NK-92 (cell line): ENCODE results near the gene AP3M1.

ENCODE experiments used
- DNase-seq: peaks from one replicate; lab custom pipeline; 2025; ENCODE audit not compliant: unreplicated experiment; lab: John Stamatoyannopoulos, UW

The AP3M1 gene

DNA sequence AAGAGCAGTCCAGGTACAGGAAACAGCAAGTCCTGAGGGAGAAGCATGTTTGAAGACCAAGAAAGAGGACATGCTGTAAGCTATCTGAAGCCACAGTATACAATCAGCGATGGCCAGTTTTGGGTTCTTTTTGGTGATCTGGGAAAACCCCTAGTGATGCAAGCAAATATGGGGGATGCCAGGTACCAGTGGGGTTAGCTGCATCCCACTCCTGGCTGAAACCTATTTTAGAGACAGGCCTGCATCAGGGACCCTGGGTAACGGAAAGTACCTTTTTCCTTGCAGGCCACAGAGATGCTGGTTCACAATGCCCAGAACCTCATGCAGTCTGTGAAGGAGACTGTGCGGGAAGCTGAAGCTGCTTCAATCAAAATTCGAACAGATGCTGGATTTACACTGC lies 32.9 kb downstream of the AP3M1 start:
- no peak for DNase-seq

DNA sequence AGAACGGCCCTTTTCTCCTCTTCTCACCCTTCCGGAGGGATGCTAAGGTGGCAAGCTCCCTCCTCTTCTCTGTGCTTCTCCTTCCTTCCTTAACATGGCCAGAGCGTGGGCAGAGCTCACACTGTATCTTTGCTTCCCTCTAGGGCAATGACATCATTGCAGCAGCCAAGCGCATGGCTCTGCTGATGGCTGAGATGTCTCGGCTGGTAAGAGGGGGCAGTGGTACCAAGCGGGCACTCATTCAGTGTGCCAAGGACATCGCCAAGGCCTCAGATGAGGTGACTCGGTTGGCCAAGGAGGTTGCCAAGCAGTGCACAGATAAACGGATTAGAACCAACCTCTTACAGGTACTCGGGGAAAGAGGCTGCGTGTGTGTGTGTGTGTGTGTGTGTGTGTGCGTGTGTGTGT lies 36.6 kb downstream of the AP3M1 start:
- DNase-seq: no peak

DNA sequence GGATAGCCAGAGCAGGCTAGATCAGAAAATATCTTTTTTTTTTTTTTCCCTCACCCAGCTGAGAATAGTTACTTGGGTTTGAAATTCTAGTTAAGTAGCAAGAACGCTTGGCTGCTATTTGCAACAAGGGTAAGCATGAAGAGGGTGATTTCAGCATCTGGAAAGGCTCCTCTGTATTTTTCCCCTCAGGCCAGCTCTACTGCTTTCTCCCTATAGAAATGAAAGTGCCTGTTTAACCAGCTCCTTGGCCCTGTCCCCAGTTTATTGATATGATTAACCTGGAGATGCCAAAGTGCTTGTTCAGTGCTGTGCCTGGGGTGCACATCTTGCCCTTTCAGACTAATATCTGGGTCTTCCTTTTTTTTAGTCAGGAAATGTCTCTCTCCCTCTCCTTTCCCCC lies 37.1 kb downstream of the AP3M1 start:
- DNase-seq: no peak

GRCh38 chr10:74111799-74112198 lies 38.8 kb downstream of the AP3M1 start:
- no peak for DNase-seq

GRCh38 chr10:74110120-74110519 lies 40.5 kb downstream of the AP3M1 start:
- no peak for DNase-seq

DNA sequence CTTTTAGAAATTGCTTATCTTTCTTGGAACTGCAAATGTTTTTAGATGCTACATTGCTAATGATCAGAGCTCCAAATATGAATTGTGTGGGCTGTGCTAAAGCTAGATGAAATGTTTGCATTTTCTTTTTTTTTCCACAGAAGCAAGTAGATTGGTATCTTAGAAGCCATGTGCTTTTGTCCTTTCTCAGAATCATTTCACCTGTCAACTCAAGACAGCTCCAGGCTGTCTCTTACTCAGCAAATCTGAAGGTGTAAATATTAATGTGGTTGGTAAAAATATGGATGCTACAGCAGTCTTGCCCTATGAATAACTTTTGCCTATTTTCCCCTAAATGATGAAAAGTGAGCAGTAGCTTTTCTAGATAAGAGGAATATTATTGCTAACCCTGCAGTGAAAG lies 41.2 kb downstream of the AP3M1 start:
- no peak for DNase-seq

DNA sequence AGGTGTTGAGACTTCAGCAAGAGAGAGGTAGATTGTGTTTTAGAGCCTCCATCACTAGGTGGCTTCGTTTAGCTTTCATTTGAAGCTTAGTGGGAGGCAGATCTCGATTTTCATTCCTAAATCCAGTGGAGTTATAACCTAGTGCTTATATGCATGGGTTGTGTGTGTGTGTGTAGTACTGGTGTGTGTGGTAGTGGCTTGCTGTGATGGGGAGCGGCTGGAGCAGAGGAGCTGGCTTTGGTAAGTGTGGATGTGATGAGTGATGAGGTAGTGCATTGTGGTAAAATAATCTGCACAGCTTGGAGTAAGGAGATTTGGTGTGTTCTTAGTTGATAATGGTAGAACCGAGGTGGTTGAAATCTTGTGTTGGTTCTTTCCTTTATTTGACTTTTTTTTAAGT lies 43.2 kb downstream of the AP3M1 start:
- DNase-seq: no peak

- DNase-seq: no peak
These were observed 45.6 kb downstream of the AP3M1 start for GRCh38 chr10:74104996-74105395.

DNA sequence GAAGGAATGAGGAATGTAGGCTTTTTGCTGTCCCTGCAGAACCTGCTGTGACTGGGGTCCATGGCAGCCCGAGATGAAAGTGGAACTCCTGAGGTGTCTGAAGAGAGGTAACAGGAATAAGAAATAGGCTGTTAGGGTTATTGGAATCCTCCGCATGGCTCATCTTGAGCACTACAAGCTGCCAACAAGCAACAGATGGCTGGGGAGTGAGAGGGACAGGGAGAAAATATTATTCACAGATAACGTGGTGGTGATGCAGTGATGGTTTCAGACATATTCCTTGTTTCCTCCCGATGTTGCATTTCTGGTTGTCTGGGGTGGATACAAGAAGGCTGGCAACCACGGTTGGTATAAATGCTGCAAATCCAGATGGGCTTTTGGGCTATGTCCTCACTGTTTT lies 46.1 kb downstream of the AP3M1 start:
- DNase-seq: no peak

- no peak for DNase-seq
These were observed 46.9 kb downstream of the AP3M1 start for GRCh38 chr10:74103560-74104258.

GRCh38 chr10:74099836-74100235 lies 50.8 kb downstream of the AP3M1 start:
- DNase-seq: no peak

GRCh38 chr10:74099420-74099819 lies 51.2 kb downstream of the AP3M1 start:
- no peak for DNase-seq

- DNase-seq: no peak
These were observed 52.9 kb downstream of the AP3M1 start for GRCh38 chr10:74097776-74098175.

DNA sequence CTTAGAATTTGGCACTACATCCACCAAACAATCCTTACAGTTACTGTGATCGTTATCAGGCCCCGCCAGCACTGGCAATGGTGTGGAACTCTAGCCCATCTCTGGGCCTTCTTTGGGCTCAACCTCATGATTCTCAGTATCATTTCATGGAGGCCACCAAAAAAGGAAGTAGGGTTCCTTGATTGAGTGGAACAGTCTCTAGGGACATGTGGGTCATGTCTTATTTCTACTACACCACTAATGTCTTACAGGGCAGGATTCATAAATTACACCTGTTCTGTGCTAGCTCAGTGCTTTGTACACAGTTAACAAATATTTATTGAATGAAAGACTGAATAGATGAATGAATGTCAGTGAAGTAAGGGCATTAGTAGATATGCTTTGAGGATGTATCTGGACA lies 53.9 kb downstream of the AP3M1 start:
- DNase-seq: no peak

- DNase-seq: no peak
These were observed 56.4 kb downstream of the AP3M1 start for GRCh38 chr10:74094231-74094630.

DNA sequence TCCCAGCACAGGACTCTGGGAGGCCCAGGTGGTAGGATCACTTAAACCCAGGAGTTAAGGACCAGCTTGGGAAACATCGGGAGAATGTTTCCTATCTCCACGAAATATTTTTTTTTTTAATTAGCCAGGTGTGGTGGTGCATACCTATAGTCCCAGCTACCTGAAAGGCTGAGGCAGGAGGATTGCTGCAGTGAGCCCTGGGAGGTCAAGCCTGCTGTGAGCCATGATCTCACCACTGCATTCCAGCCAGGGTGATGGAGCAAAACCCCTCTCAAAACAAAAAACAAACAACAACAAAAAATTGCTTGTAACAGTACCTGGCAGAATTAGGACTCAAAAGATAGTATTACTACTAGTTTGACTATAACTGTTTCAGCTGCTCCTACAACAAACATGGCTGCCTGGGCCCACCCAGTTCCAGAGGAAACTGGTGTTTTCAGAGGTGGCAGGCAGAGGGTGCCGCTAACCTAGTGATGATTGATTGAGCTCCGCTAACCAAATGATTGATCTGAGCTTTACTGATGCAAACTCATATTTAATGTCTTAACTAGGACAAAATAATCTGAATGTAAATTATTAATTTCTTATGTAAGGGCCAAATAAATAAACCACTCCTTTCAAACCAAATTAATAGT lies 57.0 kb downstream of the AP3M1 start:
- DNase-seq: no peak

DNA sequence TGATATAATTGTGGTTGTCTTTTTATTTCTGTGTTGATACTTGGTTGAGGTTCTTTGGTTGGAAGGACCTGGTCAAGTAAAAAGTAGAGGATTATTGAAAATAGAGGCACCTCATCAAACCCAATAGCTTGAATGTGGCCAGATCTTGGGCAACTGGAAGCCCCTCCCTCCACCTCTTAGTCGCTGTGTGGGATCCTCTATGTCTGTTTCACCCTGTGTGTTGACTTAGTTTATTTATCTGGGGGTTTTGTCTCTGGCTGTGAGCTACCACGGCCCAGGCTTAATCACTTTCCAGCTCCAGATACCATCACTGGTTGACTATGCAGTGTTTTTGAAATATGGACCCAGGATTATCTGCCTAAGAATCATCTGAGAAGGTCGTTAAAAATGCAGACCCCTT lies 58.3 kb downstream of the AP3M1 start:
- no peak for DNase-seq

DNA sequence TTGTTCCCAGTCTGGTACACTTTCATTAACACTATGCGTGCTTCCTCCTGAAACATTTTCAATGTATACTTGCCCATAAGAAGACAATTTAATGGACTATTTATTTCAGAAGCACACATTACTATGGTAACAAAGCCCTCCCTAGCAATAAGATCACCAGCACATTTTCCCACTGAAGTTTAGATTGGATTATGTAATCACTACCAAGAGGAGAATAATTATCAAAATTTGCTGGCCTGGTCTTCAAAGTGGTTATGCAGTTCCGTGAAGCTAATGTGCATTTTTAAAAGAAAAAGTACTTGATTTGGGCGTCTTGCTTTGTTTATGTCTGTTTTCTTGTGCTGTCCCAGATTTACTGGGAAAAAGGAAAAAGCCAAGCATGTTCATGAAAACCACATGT lies 61.9 kb downstream of the AP3M1 start:
- DNase-seq: no peak

DNA sequence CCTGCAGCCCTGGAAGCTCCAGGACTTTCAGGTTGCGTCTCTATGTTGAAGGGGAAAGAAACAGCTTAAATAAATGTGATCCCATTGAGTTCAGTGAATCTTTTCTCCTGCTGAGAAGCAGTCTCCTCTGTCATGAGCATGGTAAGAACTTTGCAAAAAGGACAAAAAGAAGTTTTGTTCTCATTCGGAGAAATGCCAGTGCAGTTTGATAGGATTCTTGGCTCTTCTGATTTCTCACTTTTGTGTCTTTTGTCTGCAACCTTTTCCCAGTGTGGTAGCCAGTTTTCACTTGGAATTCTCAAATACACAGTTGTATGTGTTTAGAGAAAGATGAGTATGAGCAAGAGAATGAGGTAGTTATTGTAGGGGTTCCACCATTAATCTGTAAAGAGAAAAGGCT lies 64.3 kb downstream of the AP3M1 start:
- no peak for DNase-seq

DNA sequence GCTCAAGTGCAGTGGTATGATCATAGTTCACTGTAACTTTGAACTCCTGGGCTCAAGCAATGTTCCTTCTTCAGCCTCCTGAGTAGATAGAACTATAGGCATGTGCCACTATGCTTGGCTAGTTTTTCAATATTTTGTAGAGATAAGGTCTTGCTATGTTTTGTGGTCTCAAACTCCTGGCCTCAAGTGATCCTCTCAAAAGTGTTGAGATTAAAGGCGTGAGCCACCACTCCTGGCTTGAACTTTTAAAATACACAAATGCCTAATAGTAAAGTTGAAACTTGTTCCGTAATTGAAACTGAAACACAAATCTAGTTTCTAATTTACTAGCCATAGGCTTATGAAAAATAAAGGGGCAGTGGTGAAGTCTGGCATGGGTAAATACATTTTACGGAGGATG lies 65.7 kb downstream of the AP3M1 start:
- no peak for DNase-seq

DNA sequence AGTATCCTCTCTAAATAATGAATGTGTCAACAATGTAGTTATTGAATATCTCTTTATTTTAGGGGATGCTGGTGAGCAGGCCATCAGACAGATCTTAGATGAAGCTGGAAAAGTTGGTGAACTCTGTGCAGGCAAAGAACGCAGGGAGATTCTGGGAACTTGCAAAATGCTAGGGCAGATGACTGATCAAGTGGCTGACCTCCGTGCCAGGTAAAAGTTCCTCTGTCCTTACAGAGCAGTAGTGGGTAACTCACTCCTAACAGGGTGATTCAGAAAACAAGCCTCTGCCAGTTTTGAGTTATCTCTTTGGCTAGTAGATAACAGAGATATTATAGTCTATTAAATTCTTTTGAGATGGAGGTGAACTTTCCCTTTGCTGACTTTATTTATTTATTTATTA lies 67.3 kb downstream of the AP3M1 start:
- no peak for DNase-seq

- DNase-seq: no peak
These were observed 68.5 kb downstream of the AP3M1 start for GRCh38 chr10:74081941-74082718.
